Measurements from ENCODE around the gene ANGPTL2. TPM values are rescaled to one million over a fixed set of nuclear protein-coding genes. Genes with fewer than 3 reads are reported as not detected.

ANGPTL2 gene
- total RNA-seq, 1 donor from 2014 or later = 39.7 TPM

- Mint-ChIP-seq H3K27me3 (ENCODE audit: low read depth) (no peaks in the 10 kb centered on the region), H3K4me3 (ENCODE audit: unreplicated experiment) (no peak overlapping the region), H3K4me1 (ENCODE audit: low read depth) (no peaks in the 10 kb centered on the region), H3K27ac (ENCODE audit: unreplicated experiment) (no peak overlapping the region), H3K36me3 (ENCODE audit: low read depth) (peaks cover 17% of the 10 kb centered on the region), H3K9me3 (ENCODE audit: low read depth) (no peaks in the 10 kb centered on the region)
- no peak for TF ChIP-seq CTCF (IDR thresholded peaks at IDR 0.05)
- no peak for DNase-seq (ENCODE audit: low spot score)
Measured at GRCh38 chr9:127089631-127090081, 32.8 kb downstream of the ANGPTL2 start.

GRCh38 chr9:127088724-127089615 is 33.5 kb downstream of the ANGPTL2 start:
- Mint-ChIP-seq H3K27ac (ENCODE audit: unreplicated experiment) (no peak overlapping the region), H3K4me3 (ENCODE audit: unreplicated experiment) (no peak overlapping the region), H3K9me3 (ENCODE audit: low read depth) (no peaks in the 10 kb centered on the region), H3K27me3 (ENCODE audit: low read depth) (no peaks in the 10 kb centered on the region), H3K36me3 (ENCODE audit: low read depth) (peaks cover 17% of the 10 kb centered on the region), H3K4me1 (ENCODE audit: low read depth) (no peaks in the 10 kb centered on the region)
- no peak for TF ChIP-seq CTCF (IDR thresholded peaks at IDR 0.05)
- DNase-seq (ENCODE audit: low spot score) = no peak

- no peaks in the 10 kb centered on the region for H3K4me1 Mint-ChIP-seq (ENCODE audit: low read depth)
- H3K9me3 Mint-ChIP-seq (ENCODE audit: low read depth) = no peaks in the 10 kb centered on the region
- TF ChIP-seq CTCF (IDR thresholded peaks at IDR 0.05) = no peak
- no peak overlapping the region for H3K4me3 Mint-ChIP-seq (ENCODE audit: unreplicated experiment)
- no peak for DNase-seq (ENCODE audit: low spot score)
- H3K36me3 Mint-ChIP-seq (ENCODE audit: low read depth) = peaks cover 17% of the 10 kb centered on the region
- H3K27me3 Mint-ChIP-seq (ENCODE audit: low read depth) = no peaks in the 10 kb centered on the region
- no peak overlapping the region for H3K27ac Mint-ChIP-seq (ENCODE audit: unreplicated experiment)
Measured at GRCh38 chr9:127087836-127088235, 34.6 kb downstream of the ANGPTL2 start.

- Mint-ChIP-seq H3K4me3 (ENCODE audit: unreplicated experiment) (no peak overlapping the region), H3K27me3 (ENCODE audit: low read depth) (no peaks in the 10 kb centered on the region), H3K27ac (ENCODE audit: unreplicated experiment) (no peak overlapping the region), H3K4me1 (ENCODE audit: low read depth) (no peaks in the 10 kb centered on the region), H3K9me3 (ENCODE audit: low read depth) (no peaks in the 10 kb centered on the region), H3K36me3 (ENCODE audit: low read depth) (peaks cover 15% of the 10 kb centered on the region)
- no peak for DNase-seq (ENCODE audit: low spot score)
- TF ChIP-seq CTCF (IDR thresholded peaks at IDR 0.05) = no peak
Measured at GRCh38 chr9:127087411-127087810, 35.0 kb downstream of the ANGPTL2 start.

- Mint-ChIP-seq H3K36me3 (ENCODE audit: low read depth) (peaks cover 15% of the 10 kb centered on the region), H3K4me1 (ENCODE audit: low read depth) (no peaks in the 10 kb centered on the region), H3K27ac (ENCODE audit: unreplicated experiment) (no peak overlapping the region), H3K9me3 (ENCODE audit: low read depth) (no peaks in the 10 kb centered on the region), H3K27me3 (ENCODE audit: low read depth) (no peaks in the 10 kb centered on the region), H3K4me3 (ENCODE audit: unreplicated experiment) (no peak overlapping the region)
- no peak for DNase-seq (ENCODE audit: low spot score)
- TF ChIP-seq CTCF (IDR thresholded peaks at IDR 0.05) = no peak
Measured at GRCh38 chr9:127086771-127087170, 35.7 kb downstream of the ANGPTL2 start.

Data from chondrocyte (in vitro differentiated cells).